Mononuclear cell (primary cell): ENCODE results near the gene MEGF9. TPM values are rescaled to one million over a fixed set of nuclear protein-coding genes. Genes with fewer than 3 reads are reported as not detected.
A peak's percentile ranks its signal among the peaks of the same experiment; 100 is the strongest.
"Not testable (repeated sequence)": the region's sequence is repeated elsewhere in the genome, so short reads cannot be mapped to it uniquely, and the experiment has no call there.

Experiments used
- H3K27me3 ChIP-seq: 2 replicates; pipeline ENCODE4 v1.6.0; 2011; ENCODE audit warnings: low read length, control low read depth; ENCODE audit not compliant: insufficient read depth
- H3K4me1 ChIP-seq: 2 replicates; pipeline ENCODE4 v1.5.1; 2011; ENCODE audit warnings: mild to moderate bottlenecking, low read length, control low read depth; ENCODE audit not compliant: insufficient read depth
- H3K4me3 ChIP-seq: 2 replicates; pipeline ENCODE4 v1.5.1; 2011; ENCODE audit warnings: mild to moderate bottlenecking, low read length, moderate library complexity
- H3K9me3 ChIP-seq: 2 replicates; pipeline ENCODE4 v1.5.1; 2011; ENCODE audit warnings: low read depth, mild to moderate bottlenecking, control low read depth, low read length
- total RNA-seq: library from RNA; depleted of rRNA; stranded (reverse); fragments of >200 nt; gene quantifications from one replicate; pipeline ENCODE4 v1.2.3, GENCODE V29; 2012

MEGF9 gene
- total RNA-seq, result 13.4 TPM

- H3K27me3 ChIP-seq, result no peaks in the 10 kb centered on the region
- peak within 1 kb of the TSS; percentile 84 for H3K4me3 ChIP-seq
- no peaks in the 10 kb centered on the region for H3K9me3 ChIP-seq
- peaks cover 55% of the 10 kb centered on the region for H3K4me1 ChIP-seq
These were observed at the start of gene MEGF9 for GRCh38 chr9:120714088-120714845. MEGF9 (minus strand) TSS chr9:120714470; CDS start chr9:120714358, 112 bp downstream.

- H3K27me3 ChIP-seq, result no peaks in the 10 kb centered on the region
- H3K9me3 ChIP-seq, result no peaks in the 10 kb centered on the region
These were observed 46.7 kb upstream of the MEGF9 start for GRCh38 chr9:120761006-120761405.

GRCh38 chr9:120759755-120760400, 45.6 kb upstream of the MEGF9 start:
- Histone ChIP-seq H3K4me1 (peaks cover 34% of the 10 kb centered on the region), H3K4me3 (no peak overlapping the region), H3K27me3 (no peaks in the 10 kb centered on the region), H3K9me3 (no peaks in the 10 kb centered on the region)

More at GRCh38 chr9:120761006-120761405, 46.7 kb upstream of the MEGF9 start:
- Histone ChIP-seq H3K4me1 (peaks cover 28% of the 10 kb centered on the region), H3K4me3 (no peak overlapping the region)

GRCh38 chr9:120758544-120758943, 44.3 kb upstream of the MEGF9 start:
- no peaks in the 10 kb centered on the region for H3K27me3 ChIP-seq
- H3K9me3 ChIP-seq, result no peaks in the 10 kb centered on the region
- no peak overlapping the region for H3K4me3 ChIP-seq
- H3K4me1 ChIP-seq, result peaks cover 35% of the 10 kb centered on the region

DNA sequence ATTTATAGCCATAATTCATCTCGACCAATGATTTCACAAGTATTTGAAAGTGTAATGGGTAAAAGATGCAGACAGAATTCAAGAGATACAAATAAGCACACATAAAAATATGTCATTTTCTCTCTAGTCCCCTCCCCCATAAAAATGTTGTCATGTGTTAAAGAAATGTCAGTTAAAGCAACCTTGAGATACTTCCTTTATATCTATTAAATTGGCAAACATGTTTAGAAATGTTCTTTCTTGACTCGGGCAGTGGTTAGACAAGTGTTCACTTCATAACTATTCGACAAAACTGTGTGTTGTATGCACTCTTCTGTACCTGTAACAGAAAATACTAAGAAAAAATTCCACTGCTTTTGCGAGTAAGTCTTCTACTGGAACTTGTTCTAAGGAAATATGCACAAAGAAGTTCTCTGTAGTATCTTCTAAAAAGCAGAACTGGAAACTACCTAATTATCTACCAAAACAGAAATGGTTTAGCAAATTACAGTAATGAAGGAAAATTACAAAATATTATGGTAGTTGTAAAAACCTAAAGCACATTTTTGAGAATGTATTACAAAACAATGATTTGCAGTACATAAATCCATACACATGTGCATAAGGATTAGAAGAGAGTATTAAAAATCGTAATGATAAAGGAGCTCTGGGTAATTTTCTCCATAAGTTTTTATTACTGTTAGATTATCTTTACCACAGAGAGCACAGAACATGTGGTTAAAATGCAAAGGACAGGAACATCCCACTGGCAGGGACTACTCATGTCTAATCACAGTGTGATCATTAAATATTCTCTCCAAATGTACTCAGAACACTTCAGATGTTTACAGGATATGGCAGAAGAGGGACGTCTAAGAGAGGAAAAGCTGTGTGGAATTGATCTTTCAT, 43.0 kb upstream of the MEGF9 start:
- no peaks in the 10 kb centered on the region for H3K9me3 ChIP-seq
- H3K4me1 ChIP-seq, result peaks cover 42% of the 10 kb centered on the region
- H3K4me3 ChIP-seq, result no peak overlapping the region
- no peaks in the 10 kb centered on the region for H3K27me3 ChIP-seq

DNA sequence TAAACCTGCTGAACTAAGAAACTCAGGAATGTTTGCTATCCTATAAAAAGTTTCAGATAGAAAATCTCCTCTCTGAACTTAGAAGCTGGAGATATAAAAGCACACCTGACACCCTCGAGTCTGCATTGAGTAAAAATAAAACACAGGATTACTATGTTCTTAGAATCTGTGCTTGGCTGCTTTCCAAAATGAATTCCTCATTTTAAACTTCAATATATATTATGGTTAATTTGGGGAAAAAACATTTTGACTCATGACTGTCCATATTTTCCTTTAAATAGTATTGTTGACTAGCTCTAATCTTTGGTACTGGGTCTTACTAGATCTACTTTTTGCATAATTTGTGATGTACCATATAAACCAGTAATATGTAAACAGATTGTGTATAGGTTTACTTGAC, 42.3 kb upstream of the MEGF9 start:
- no peak overlapping the region for H3K4me3 ChIP-seq
- H3K9me3 ChIP-seq, result no peaks in the 10 kb centered on the region
- peaks cover 42% of the 10 kb centered on the region for H3K4me1 ChIP-seq
- no peaks in the 10 kb centered on the region for H3K27me3 ChIP-seq

DNA sequence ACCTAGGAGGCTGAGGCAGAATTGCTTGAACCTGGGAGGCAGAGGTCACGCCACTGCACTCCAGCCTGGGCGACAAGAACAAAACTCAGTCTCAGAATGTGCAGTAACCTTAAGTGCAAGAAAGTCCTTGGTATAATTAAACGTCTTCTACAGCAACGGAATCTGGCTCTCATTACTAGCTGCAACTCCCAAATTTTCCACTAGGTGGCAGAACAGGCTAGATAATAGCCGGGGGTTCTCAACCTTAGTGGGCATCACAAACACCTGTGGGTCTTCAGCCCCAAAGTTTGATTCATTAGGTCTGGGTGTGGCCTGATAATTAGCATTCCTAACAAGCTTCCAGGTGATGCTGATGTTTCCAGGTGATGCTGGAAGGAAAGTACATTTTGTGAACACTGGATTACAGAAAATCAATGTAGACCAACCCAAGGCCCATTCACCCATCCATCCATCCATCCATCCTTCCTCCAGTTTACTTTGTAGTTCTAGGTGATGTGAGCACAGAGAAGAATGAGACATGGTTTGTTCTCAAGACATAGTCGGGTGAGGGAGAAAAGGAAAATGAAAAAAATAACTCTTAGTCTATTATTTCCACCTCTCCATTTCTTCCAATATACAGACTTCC, 41.7 kb upstream of the MEGF9 start:
- peaks cover 42% of the 10 kb centered on the region for H3K4me1 ChIP-seq
- no peaks in the 10 kb centered on the region for H3K27me3 ChIP-seq
- H3K9me3 ChIP-seq, result no peaks in the 10 kb centered on the region
- H3K4me3 ChIP-seq, result no peak overlapping the region

DNA sequence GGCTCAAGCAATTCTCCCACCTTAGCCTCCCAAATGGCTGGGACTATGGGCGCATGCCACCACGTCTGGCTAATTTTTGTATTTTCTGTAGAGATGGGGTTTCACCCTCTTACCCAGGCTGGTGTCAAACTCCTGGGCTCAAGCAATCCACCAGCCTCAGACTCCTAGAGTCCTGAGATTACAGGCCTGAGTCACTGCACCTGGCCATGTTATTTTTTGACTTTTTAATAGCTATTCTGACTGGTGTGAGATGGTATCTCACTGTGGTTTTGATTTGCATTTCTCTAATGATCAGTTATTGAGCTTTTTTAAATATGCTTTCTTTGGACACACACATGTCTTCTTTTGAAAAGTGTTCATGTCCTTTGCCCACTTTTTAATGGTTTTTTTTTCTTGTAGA, 40.8 kb upstream of the MEGF9 start:
- no peaks in the 10 kb centered on the region for H3K9me3 ChIP-seq
- H3K4me1 ChIP-seq, result peaks cover 42% of the 10 kb centered on the region
- no peaks in the 10 kb centered on the region for H3K27me3 ChIP-seq
- no peak overlapping the region for H3K4me3 ChIP-seq

GRCh38 chr9:120750421-120750820, 36.2 kb upstream of the MEGF9 start:
- Histone ChIP-seq H3K4me3 (no peak overlapping the region), H3K9me3 (no peaks in the 10 kb centered on the region), H3K27me3 (no peaks in the 10 kb centered on the region), H3K4me1 (peaks cover 9% of the 10 kb centered on the region)

DNA sequence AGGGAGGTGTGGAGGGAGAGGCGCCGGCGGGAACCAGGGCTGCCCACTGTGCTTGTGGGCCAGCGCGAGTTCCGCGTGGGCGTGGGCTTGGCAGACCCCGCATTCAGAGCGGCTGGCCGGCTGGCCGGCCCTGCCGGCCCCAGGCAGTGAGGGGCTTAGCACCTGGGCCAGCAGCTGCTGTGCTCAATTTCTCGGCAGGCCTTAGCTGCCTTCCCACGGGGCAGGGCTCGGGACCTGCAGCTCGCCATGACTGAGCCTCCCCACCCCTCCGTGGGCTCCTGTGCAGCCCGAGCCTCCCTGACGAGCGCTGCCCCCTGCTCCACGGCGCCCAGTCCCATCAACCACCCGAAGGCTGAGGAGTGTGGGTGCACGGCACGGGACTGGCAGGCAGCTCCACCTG, 32.1 kb upstream of the MEGF9 start:
- H3K4me3 ChIP-seq, H3K4me1 ChIP-seq, H3K9me3 ChIP-seq, H3K27me3 ChIP-seq: not testable (repeated sequence)

DNA sequence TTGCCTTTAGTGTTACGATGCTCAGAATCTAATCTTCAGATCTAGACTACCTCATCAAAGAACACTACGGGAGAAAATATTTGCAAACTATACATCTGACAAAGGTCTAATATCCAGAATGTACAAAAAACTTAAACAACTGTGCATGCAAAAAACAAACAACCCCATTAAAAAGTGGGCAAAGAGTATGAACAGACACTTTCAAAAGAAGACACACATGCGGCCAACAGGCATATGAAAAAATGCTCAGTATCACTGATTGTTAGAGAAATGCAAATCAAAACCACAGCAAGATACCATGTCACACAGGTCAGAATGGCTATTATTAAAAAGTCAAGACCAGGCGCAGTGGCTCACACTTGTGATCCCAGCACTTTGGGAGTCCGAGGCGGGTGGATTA, 31.0 kb upstream of the MEGF9 start:
- H3K4me1 ChIP-seq, result peaks cover 15% of the 10 kb centered on the region
- H3K27me3 ChIP-seq, result no peaks in the 10 kb centered on the region
- H3K4me3 ChIP-seq, result no peak overlapping the region
- H3K9me3 ChIP-seq, result no peaks in the 10 kb centered on the region

GRCh38 chr9:120742951-120743416, 28.7 kb upstream of the MEGF9 start:
- no peak overlapping the region for H3K4me3 ChIP-seq
- no peaks in the 10 kb centered on the region for H3K9me3 ChIP-seq
- H3K4me1 ChIP-seq, result peaks cover 31% of the 10 kb centered on the region
- no peaks in the 10 kb centered on the region for H3K27me3 ChIP-seq

GRCh38 chr9:120741701-120742100, 27.4 kb upstream of the MEGF9 start:
- no peak overlapping the region for H3K4me3 ChIP-seq
- H3K27me3 ChIP-seq, result no peaks in the 10 kb centered on the region
- H3K9me3 ChIP-seq, result no peaks in the 10 kb centered on the region
- peaks cover 38% of the 10 kb centered on the region for H3K4me1 ChIP-seq

DNA sequence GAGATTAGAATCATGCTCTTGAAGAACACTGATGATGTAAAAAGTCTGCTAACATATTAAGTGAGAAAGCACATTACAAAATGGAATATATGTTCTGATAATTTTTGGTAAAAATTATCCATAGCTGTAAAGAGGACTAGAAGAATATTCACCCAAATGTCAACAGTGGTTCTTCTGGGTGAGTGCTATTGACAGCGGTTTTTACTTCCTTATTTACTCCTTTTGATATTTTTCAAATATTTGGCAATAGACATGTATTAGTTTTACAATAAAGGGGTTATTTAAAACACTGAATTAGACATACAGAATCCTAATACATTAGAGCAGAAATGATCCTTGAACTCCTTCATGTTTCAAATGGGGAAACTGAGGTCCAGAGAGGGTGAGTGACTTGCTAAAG, 26.9 kb upstream of the MEGF9 start:
- Histone ChIP-seq H3K4me3 (no peak overlapping the region), H3K4me1 (peaks cover 43% of the 10 kb centered on the region), H3K27me3 (no peaks in the 10 kb centered on the region), H3K9me3 (no peaks in the 10 kb centered on the region)

- no peaks in the 10 kb centered on the region for H3K9me3 ChIP-seq
- no peaks in the 10 kb centered on the region for H3K27me3 ChIP-seq
- no peak overlapping the region for H3K4me3 ChIP-seq
- peaks cover 50% of the 10 kb centered on the region for H3K4me1 ChIP-seq
These were observed 25.9 kb upstream of the MEGF9 start for GRCh38 chr9:120740132-120740531.
